ENCODE data around the gene NKAIN1.

NKAIN1 gene

DNA sequence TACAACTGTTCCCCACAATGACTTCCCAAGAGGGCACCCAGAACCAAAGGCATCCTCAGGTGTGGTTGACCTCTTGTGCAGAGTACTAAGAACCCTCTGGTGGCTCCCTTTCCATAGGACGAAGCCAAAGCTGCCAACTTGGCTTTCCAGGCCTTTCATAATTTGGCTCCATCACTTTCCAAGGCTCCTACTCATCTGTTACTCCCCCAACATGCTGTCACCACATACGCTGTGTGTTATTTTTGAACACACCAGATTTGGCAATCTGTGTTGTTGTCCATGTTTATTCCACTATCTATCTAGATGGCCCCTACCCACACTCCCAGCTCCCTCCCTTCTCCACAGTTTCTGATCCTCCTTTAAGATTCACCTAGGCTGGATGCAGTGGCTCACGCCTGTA, 10.2 kb upstream of the NKAIN1 start:
- H3K9ac ChIP-seq, result no peak overlapping the region
- no peaks in the 10 kb centered on the region for H3K79me2 ChIP-seq (ENCODE audit: insufficient read depth, low read depth)
- no peaks in the 10 kb centered on the region for H4K20me1 ChIP-seq (ENCODE audit: insufficient read depth)
- no peaks in the 10 kb centered on the region for H3K36me3 ChIP-seq (ENCODE audit: insufficient read depth)
- no peaks in the 10 kb centered on the region for H3K4me1 ChIP-seq (ENCODE audit: low read depth, poor library complexity, severe bottlenecking)
- no peak overlapping the region for H3K27ac ChIP-seq
- TF ChIP-seq, protein P1, sequence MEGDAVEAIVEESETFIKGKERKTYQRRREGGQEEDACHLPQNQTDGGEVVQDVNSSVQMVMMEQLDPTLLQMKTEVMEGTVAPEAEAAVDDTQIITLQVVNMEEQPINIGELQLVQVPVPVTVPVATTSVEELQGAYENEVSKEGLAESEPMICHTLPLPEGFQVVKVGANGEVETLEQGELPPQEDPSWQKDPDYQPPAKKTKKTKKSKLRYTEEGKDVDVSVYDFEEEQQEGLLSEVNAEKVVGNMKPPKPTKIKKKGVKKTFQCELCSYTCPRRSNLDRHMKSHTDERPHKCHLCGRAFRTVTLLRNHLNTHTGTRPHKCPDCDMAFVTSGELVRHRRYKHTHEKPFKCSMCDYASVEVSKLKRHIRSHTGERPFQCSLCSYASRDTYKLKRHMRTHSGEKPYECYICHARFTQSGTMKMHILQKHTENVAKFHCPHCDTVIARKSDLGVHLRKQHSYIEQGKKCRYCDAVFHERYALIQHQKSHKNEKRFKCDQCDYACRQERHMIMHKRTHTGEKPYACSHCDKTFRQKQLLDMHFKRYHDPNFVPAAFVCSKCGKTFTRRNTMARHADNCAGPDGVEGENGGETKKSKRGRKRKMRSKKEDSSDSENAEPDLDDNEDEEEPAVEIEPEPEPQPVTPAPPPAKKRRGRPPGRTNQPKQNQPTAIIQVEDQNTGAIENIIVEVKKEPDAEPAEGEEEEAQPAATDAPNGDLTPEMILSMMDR (conservative IDR thresholded peaks at IDR 0.05; ENCODE audit: low read depth, low read length), result no peak
- no peaks in the 10 kb centered on the region for H3K27me3 ChIP-seq (ENCODE audit: insufficient read depth, low read depth)
- no peak overlapping the region for H3K4me3 ChIP-seq (IDR thresholded peaks at IDR 0.05; ENCODE audit: insufficient read depth, low read depth, low read length)
- H2AFZ ChIP-seq (ENCODE audit: low read depth), result no peak overlapping the region
- no peak overlapping the region for H3K4me2 ChIP-seq

DNA sequence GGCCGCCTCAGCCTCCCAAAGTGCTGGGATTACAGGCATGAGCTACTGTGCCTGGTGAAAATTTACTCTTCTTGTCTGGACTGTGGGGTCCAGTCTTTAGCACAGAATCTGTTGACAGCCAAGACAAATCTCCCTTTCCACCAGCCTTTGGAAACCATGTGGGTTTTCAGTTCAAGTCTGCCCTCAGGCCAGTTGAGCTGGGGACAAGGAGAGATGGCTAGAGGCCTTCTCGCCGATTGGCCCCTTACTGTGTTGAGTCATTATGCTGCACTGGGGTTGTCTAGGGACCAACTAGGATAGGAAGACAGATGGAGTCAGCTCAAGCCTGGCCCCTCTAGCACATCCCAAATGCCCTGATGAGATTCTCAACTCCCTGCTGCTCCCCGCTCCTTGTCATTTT, 8.6 kb upstream of the NKAIN1 start:
- no peaks in the 10 kb centered on the region for H4K20me1 ChIP-seq (ENCODE audit: insufficient read depth)
- H3K27ac ChIP-seq, result no peak overlapping the region
- TF ChIP-seq, protein P1 (conservative IDR thresholded peaks at IDR 0.05; ENCODE audit: low read depth, low read length), result no peak
- no peaks in the 10 kb centered on the region for H3K36me3 ChIP-seq (ENCODE audit: insufficient read depth)
- no peak overlapping the region for H3K4me3 ChIP-seq (IDR thresholded peaks at IDR 0.05; ENCODE audit: insufficient read depth, low read depth, low read length)
- no peaks in the 10 kb centered on the region for H3K27me3 ChIP-seq (ENCODE audit: insufficient read depth, low read depth)
- H3K9ac ChIP-seq, result no peak overlapping the region
- no peak overlapping the region for H3K4me2 ChIP-seq
- no peaks in the 10 kb centered on the region for H3K79me2 ChIP-seq (ENCODE audit: insufficient read depth, low read depth)
- no peaks in the 10 kb centered on the region for H3K4me1 ChIP-seq (ENCODE audit: low read depth, poor library complexity, severe bottlenecking)
- H2AFZ ChIP-seq (ENCODE audit: low read depth), result no peak overlapping the region

DNA sequence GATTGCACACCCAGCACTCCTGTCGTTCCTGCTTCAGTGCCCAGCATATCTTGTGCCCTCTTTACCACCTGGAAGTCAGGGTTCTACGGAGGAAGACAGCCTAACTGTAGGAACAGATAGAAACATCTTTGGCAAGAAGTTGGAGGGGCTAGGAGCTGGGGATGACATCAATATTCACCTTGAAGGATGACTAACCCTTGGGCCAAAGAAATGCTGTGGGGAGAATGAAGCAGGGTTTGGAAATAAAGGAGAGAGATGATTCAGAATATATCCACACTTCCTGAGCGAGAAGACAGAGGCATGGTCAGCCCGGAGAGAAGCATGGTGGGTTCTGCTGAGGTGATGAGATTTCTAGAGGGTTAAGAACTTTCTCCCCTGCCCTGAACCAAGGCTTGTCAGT, 4.6 kb upstream of the NKAIN1 start:
- Histone ChIP-seq H3K4me3 (IDR thresholded peaks at IDR 0.05; ENCODE audit: insufficient read depth, low read depth, low read length) (no peak overlapping the region), H3K4me1 (ENCODE audit: low read depth, poor library complexity, severe bottlenecking) (no peaks in the 10 kb centered on the region), H3K9ac (no peak overlapping the region), H3K4me2 (no peak overlapping the region), H3K27ac (no peak overlapping the region), H3K79me2 (ENCODE audit: insufficient read depth, low read depth) (no peaks in the 10 kb centered on the region), H3K27me3 (ENCODE audit: insufficient read depth, low read depth) (no peaks in the 10 kb centered on the region), H4K20me1 (ENCODE audit: insufficient read depth) (no peaks in the 10 kb centered on the region), H3K36me3 (ENCODE audit: insufficient read depth) (no peaks in the 10 kb centered on the region), H2AFZ (ENCODE audit: low read depth) (no peak overlapping the region)
- TF ChIP-seq, protein P1 (conservative IDR thresholded peaks at IDR 0.05; ENCODE audit: low read depth, low read length), result no peak

DNA sequence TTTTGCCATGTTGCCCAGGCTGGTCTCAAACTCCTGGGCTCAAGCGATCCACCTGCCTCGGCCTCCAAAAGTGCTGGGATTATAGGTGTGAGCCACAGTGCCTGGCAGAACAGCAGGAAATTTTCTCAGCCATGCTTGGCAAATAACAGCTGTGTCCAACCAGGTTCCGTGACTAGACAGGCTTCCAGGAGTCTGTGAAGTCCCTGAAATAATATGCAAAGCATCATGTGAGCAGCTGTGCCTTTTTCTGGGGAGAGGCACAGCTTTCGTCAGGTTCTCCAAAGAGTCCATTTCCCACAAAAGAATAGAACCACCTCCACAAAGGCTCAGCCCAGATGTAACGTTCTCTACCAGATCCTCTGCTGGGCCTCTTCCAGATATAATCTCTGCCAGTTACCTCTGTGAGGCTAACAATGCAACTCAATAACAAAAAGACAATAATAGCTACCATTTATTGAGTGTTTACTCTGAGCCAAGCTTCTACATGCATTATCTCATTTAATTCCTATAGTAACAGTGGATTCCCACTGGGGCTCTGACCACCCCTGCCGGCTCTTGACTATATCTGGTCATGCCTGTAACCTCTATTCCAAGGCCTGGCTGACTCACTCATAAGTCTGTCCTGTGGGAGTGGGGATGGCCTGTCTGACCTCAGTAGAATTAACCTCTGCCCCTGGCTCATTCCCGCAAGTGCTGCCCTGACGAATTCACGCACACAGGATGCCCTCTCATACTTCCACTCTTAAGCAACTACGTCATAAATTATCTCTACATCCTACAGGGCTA, 4.0 kb upstream of the NKAIN1 start:
- no peak overlapping the region for H3K4me2 ChIP-seq

More for the DNA sequence above, 4.0 kb upstream of the NKAIN1 start:
- Histone ChIP-seq H3K36me3 (ENCODE audit: insufficient read depth) (no peaks in the 10 kb centered on the region), H3K27ac (no peak overlapping the region), H3K4me3 (IDR thresholded peaks at IDR 0.05; ENCODE audit: insufficient read depth, low read depth, low read length) (no peak overlapping the region), H3K79me2 (ENCODE audit: insufficient read depth, low read depth) (no peaks in the 10 kb centered on the region), H4K20me1 (ENCODE audit: insufficient read depth) (no peaks in the 10 kb centered on the region), H3K9ac (no peak overlapping the region), H3K27me3 (ENCODE audit: insufficient read depth, low read depth) (no peaks in the 10 kb centered on the region), H2AFZ (ENCODE audit: low read depth) (no peak overlapping the region), H3K4me1 (ENCODE audit: low read depth, poor library complexity, severe bottlenecking) (no peaks in the 10 kb centered on the region)
- TF ChIP-seq, protein P1 (conservative IDR thresholded peaks at IDR 0.05; ENCODE audit: low read depth, low read length), result no peak
